HepG2 (cell line): ENCODE measurements around the gene CAPN10. TPM values are rescaled to one million over a fixed set of nuclear protein-coding genes. Genes with fewer than 3 reads are reported as not detected.
A peak's percentile ranks its signal among the peaks of the same experiment; 100 is the strongest.

ENCODE experiments used
- CREB1 ChIP-seq, 2 experiments: fragments of 450-650 bp in 1 of 2; IDR thresholded peaks; 2 replicates each; pipeline ENCODE4 v1.6.1; 2016 to 2017; ENCODE audit warnings: control low read depth in 1 of 2, mild to moderate bottlenecking in 1 of 2, missing compliant biosample characterization in 1 of 2, missing genetic modification characterization in 1 of 2
- FOXO1 ChIP-seq: sonication (generic); formaldehyde crosslinking; IDR thresholded peaks from 2 replicates; pipeline ENCODE4 v1.4.0; 2020; ENCODE audit warnings: missing genetic modification reagents
- HNRNPLL ChIP-seq: fragments of 200-400 bp; formaldehyde crosslinking; IDR thresholded peaks from 2 replicates; pipeline ENCODE4 v1.6.1; 2017; ENCODE audit warnings: mild to moderate bottlenecking, low read depth, low read length; ENCODE audit not compliant: poor library complexity, severe bottlenecking
- MAFG ChIP-seq: sonication (generic); formaldehyde crosslinking; IDR thresholded peaks from 2 replicates; pipeline ENCODE4 v1.5.1; 2020; ENCODE audit warnings: mild to moderate bottlenecking, missing genetic modification reagents
- MEIS2 ChIP-seq: sonication (generic); formaldehyde crosslinking; IDR thresholded peaks from 2 replicates; pipeline ENCODE4 v1.9.0; 2021; ENCODE audit warnings: mild to moderate bottlenecking, missing genetic modification reagents
- MTA1 ChIP-seq: sonication (generic); formaldehyde crosslinking; IDR thresholded peaks from 2 replicates; pipeline ENCODE4 v1.4.0; 2020; ENCODE audit warnings: missing genetic modification reagents, mild to moderate bottlenecking, borderline replicate concordance
- RAD21 ChIP-seq: fragments of 450-650 bp; formaldehyde crosslinking; IDR thresholded peaks from 2 replicates; pipeline ENCODE4 v1.5.0; 2020; ENCODE audit warnings: mild to moderate bottlenecking
- RFX1 ChIP-seq: fragments of 450-650 bp; IDR thresholded peaks from 2 replicates; pipeline ENCODE4 v1.6.1; 2017
- SMYD3 ChIP-seq: sonication (generic); formaldehyde crosslinking; IDR thresholded peaks from 2 replicates; pipeline ENCODE4 v1.8.1; 2023; ENCODE audit warnings: mild to moderate bottlenecking, missing genetic modification reagents
- ZBTB8A ChIP-seq: sonication (generic); formaldehyde crosslinking; IDR thresholded peaks from 2 replicates; pipeline ENCODE4 v1.4.0; 2020; ENCODE audit warnings: mild to moderate bottlenecking, low read depth, missing genetic modification reagents, borderline replicate concordance
- ZFAT ChIP-seq: sonication (generic); formaldehyde crosslinking; conservative IDR thresholded peaks from 2 replicates; pipeline ENCODE4 v1.8.1; 2023; ENCODE audit warnings: missing genetic modification reagents, inconsistent platforms
- ZNF230 ChIP-seq: sonication (generic); formaldehyde crosslinking; IDR thresholded peaks from 2 replicates; pipeline ENCODE4 v1.4.0; 2020; ENCODE audit warnings: mild to moderate bottlenecking, missing genetic modification reagents
- ZNF326 ChIP-seq: sonication (generic); formaldehyde crosslinking; IDR thresholded peaks from 2 replicates; pipeline ENCODE4 v1.4.0; 2020; ENCODE audit warnings: missing genetic modification reagents, borderline replicate concordance
- ZNF678 ChIP-seq: sonication (generic); formaldehyde crosslinking; IDR thresholded peaks from 2 replicates; pipeline ENCODE4 v1.4.0; 2020; ENCODE audit warnings: mild to moderate bottlenecking, missing genetic modification reagents
- ZNF746 ChIP-seq: sonication (generic); formaldehyde crosslinking; IDR thresholded peaks from 2 replicates; pipeline ENCODE4 v1.8.0; 2022; ENCODE audit warnings: mild to moderate bottlenecking, missing genetic modification reagents
- ZNF772 ChIP-seq: sonication (generic); formaldehyde crosslinking; IDR thresholded peaks from 2 replicates; pipeline ENCODE4 v1.5.0; 2020; ENCODE audit warnings: mild to moderate bottlenecking, missing genetic modification reagents
- ZNF780A ChIP-seq: sonication (generic); formaldehyde crosslinking; IDR thresholded peaks from 2 replicates; pipeline ENCODE4 v1.8.0; 2022; ENCODE audit warnings: mild to moderate bottlenecking, missing genetic modification reagents, moderate library complexity
- polyA plus RNA-seq, 8 experiments: library from polyadenylated mRNA; depleted of rRNA in 3 of 8; stranded (reverse) in 7 of 8; unstranded in 1 of 8; fragments of >200 nt; fragmentation: Illumina TruSeq in 4 of 8; extraction: Trizol in 4 of 8; gene quantifications; 2 replicates each; pipeline versions ENCODE4 v1.2.1 to v1.2.3, GENCODE V29; 2011 to 2016; ENCODE audit warnings: low read depth in 4 of 8, missing spikeins in 1 of 8, mixed read lengths in 1 of 8; ENCODE audit not compliant: insufficient read depth in 1 of 8
- total RNA-seq, 5 experiments: library from RNA; depleted of rRNA; stranded (reverse); fragments of >200 nt; fragmentation: Illumina TruSeq; extraction: Trizol; gene quantifications; 2 replicates each; pipeline ENCODE4 v1.2.3, GENCODE V29; 2016; ENCODE audit warnings: low read depth in 1 of 5
- TF ChIP-seq, protein P1 (sequence below): sonication (generic); formaldehyde crosslinking; IDR thresholded peaks from 2 replicates; pipeline ENCODE4 v1.4.0; 2020; ENCODE audit warnings: mild to moderate bottlenecking, low read depth, missing genetic modification reagents
- TF ChIP-seq, protein P2 (sequence below): sonication (generic); formaldehyde crosslinking; IDR thresholded peaks from 2 replicates; pipeline ENCODE4 v1.4.0; 2020; ENCODE audit warnings: missing genetic modification reagents
- TF ChIP-seq, protein P3 (sequence below): sonication (generic); formaldehyde crosslinking; IDR thresholded peaks from 2 replicates; pipeline ENCODE4 v1.5.1; 2020; ENCODE audit warnings: mild to moderate bottlenecking, missing genetic modification reagents, borderline replicate concordance

CAPN10 gene
- total and polyA plus RNA-seq, 2 of the 13 experiments (the other 11 are each of a cell fraction or from before 2014, with no cell fraction given): 27.6 to 32.4 TPM

- TF ChIP-seq HNRNPLL: peak; percentile 4
- no peak for TF ChIP-seq ZNF780A
- TF ChIP-seq MEIS2 (CRISPR knock-in tag): no peak
- TF ChIP-seq, protein P1, sequence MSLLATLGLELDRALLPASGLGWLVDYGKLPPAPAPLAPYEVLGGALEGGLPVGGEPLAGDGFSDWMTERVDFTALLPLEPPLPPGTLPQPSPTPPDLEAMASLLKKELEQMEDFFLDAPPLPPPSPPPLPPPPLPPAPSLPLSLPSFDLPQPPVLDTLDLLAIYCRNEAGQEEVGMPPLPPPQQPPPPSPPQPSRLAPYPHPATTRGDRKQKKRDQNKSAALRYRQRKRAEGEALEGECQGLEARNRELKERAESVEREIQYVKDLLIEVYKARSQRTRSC (CRISPR knock-in tag): no peak
- TF ChIP-seq FOXO1 (CRISPR knock-in tag): peak; percentile 51; the same call in 1 of the 2 replicates
- TF ChIP-seq RAD21 (CRISPR knock-in tag): 0 out of 2 replicates have a peak, but pooled peaks have one; percentile 39
- TF ChIP-seq ZNF678: no peak
- TF ChIP-seq ZNF772: peak; percentile 56; the same call in 1 of the 2 replicates
- TF ChIP-seq, protein P2, sequence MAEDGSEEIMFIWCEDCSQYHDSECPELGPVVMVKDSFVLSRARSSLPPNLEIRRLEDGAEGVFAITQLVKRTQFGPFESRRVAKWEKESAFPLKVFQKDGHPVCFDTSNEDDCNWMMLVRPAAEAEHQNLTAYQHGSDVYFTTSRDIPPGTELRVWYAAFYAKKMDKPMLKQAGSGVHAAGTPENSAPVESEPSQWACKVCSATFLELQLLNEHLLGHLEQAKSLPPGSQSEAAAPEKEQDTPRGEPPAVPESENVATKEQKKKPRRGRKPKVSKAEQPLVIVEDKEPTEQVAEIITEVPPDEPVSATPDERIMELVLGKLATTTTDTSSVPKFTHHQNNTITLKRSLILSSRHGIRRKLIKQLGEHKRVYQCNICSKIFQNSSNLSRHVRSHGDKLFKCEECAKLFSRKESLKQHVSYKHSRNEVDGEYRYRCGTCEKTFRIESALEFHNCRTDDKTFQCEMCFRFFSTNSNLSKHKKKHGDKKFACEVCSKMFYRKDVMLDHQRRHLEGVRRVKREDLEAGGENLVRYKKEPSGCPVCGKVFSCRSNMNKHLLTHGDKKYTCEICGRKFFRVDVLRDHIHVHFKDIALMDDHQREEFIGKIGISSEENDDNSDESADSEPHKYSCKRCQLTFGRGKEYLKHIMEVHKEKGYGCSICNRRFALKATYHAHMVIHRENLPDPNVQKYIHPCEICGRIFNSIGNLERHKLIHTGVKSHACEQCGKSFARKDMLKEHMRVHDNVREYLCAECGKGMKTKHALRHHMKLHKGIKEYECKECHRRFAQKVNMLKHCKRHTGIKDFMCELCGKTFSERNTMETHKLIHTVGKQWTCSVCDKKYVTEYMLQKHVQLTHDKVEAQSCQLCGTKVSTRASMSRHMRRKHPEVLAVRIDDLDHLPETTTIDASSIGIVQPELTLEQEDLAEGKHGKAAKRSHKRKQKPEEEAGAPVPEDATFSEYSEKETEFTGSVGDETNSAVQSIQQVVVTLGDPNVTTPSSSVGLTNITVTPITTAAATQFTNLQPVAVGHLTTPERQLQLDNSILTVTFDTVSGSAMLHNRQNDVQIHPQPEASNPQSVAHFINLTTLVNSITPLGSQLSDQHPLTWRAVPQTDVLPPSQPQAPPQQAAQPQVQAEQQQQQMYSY: no peak
- TF ChIP-seq ZNF230 (CRISPR knock-in tag): no peak
- TF ChIP-seq SMYD3 (CRISPR knock-in tag): no peak
- TF ChIP-seq ZNF746 (CRISPR knock-in tag): no peak
- no peak for TF ChIP-seq RFX1
- no peak for TF ChIP-seq CREB1 (IDR thresholded peaks at IDR 0.05)
- TF ChIP-seq CREB1 (CRISPR knock-in tag; IDR thresholded peaks at IDR 0.05): no peak
- no peak for TF ChIP-seq ZBTB8A (CRISPR knock-in tag)
- TF ChIP-seq ZFAT (CRISPR knock-in tag): no peak
- no peak for TF ChIP-seq MAFG
- TF ChIP-seq ZNF326: no peak
- TF ChIP-seq MTA1 (CRISPR knock-in tag): peak; percentile 85; the same call in 1 of the 2 replicates
- TF ChIP-seq, protein P3, sequence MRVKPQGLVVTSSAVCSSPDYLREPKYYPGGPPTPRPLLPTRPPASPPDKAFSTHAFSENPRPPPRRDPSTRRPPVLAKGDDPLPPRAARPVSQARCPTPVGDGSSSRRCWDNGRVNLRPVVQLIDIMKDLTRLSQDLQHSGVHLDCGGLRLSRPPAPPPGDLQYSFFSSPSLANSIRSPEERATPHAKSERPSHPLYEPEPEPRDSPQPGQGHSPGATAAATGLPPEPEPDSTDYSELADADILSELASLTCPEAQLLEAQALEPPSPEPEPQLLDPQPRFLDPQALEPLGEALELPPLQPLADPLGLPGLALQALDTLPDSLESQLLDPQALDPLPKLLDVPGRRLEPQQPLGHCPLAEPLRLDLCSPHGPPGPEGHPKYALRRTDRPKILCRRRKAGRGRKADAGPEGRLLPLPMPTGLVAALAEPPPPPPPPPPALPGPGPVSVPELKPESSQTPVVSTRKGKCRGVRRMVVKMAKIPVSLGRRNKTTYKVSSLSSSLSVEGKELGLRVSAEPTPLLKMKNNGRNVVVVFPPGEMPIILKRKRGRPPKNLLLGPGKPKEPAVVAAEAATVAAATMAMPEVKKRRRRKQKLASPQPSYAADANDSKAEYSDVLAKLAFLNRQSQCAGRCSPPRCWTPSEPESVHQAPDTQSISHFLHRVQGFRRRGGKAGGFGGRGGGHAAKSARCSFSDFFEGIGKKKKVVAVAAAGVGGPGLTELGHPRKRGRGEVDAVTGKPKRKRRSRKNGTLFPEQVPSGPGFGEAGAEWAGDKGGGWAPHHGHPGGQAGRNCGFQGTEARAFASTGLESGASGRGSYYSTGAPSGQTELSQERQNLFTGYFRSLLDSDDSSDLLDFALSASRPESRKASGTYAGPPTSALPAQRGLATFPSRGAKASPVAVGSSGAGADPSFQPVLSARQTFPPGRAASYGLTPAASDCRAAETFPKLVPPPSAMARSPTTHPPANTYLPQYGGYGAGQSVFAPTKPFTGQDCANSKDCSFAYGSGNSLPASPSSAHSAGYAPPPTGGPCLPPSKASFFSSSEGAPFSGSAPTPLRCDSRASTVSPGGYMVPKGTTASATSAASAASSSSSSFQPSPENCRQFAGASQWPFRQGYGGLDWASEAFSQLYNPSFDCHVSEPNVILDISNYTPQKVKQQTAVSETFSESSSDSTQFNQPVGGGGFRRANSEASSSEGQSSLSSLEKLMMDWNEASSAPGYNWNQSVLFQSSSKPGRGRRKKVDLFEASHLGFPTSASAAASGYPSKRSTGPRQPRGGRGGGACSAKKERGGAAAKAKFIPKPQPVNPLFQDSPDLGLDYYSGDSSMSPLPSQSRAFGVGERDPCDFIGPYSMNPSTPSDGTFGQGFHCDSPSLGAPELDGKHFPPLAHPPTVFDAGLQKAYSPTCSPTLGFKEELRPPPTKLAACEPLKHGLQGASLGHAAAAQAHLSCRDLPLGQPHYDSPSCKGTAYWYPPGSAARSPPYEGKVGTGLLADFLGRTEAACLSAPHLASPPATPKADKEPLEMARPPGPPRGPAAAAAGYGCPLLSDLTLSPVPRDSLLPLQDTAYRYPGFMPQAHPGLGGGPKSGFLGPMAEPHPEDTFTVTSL: peak; percentile 52; the same call in 1 of the 2 replicates
Measured at GRCh38 chr2:240597419-240598181, 11.1 kb downstream of the CAPN10 start (continued).
